Common myeloid progenitor, CD34-positive (primary cell): Measurements from ENCODE around the gene KRTAP6-1.

Experiments
- CTCF ChIA-PET: fragments of 350-600 bp; sonication (Branson Sonifier 250); formaldehyde crosslinking; loops from one replicate; lab custom pipeline; 2021; ENCODE audit warnings: antibody characterized with exemption; lab: Charles Lee
- POLR2A ChIA-PET: fragments of 350-600 bp; sonication (Branson Sonifier 250); formaldehyde crosslinking; loops from one replicate; lab custom pipeline; 2021; ENCODE audit warnings: antibody characterized with exemption; lab: Charles Lee
- DNase-seq, 3 donors: peaks; one replicate each; pipeline versions ENCODE4 v3.0.0 to v3.0.0-alpha.2; 2013
- H3K27ac ChIP-seq, 2 experiments: 1 replicate in 1 of 2; 2 replicates in 1 of 2; pipeline ENCODE4 v1.7.0; 2013; ENCODE audit warnings: inconsistent platforms in 2 of 2, low read length in 2 of 2, mild to moderate bottlenecking in 2 of 2, low read depth in 1 of 2, moderate library complexity in 1 of 2; ENCODE audit not compliant: severe bottlenecking in 2 of 2, insufficient read depth in 1 of 2, poor library complexity in 1 of 2
- H3K27me3 ChIP-seq, 5 experiments: replicated peaks in 2 of 5; 1 replicate in 3 of 5; 2 replicates in 2 of 5; pipeline versions ENCODE4 v1.6.1 to v1.7.0; 2013; ENCODE audit warnings: low read length in 4 of 5, mild to moderate bottlenecking in 2 of 5, moderate library complexity in 2 of 5, inconsistent platforms in 1 of 5; ENCODE audit not compliant: insufficient read depth in 5 of 5, control insufficient read depth in 4 of 5
- H3K36me3 ChIP-seq, 4 experiments: 1 replicate in 2 of 4; 2 replicates in 2 of 4; pipeline versions ENCODE4 v1.6.1 to v1.7.0; 2013; ENCODE audit warnings: low read length in 3 of 4, control low read depth in 1 of 4, mild to moderate bottlenecking in 1 of 4; ENCODE audit not compliant: control insufficient read depth in 4 of 4, insufficient read depth in 4 of 4
- H3K4me1 ChIP-seq, 4 experiments: 1 replicate in 3 of 4; 2 replicates in 1 of 4; pipeline versions ENCODE4 v1.6.1 to v1.7.1; 2013; ENCODE audit warnings: low read length in 3 of 4, mild to moderate bottlenecking in 3 of 4, control low read depth in 1 of 4, inconsistent platforms in 1 of 4, moderate library complexity in 1 of 4; ENCODE audit not compliant: control insufficient read depth in 4 of 4, insufficient read depth in 4 of 4; ENCODE audit errors: control extremely low read depth in 1 of 4
- H3K4me3 ChIP-seq, 7 experiments: 1 replicate in 4 of 7; 2 replicates in 3 of 7; pipeline versions ENCODE4 v1.5.1 to v1.7.0; 2013; ENCODE audit warnings: mild to moderate bottlenecking in 7 of 7, low read length in 6 of 7, moderate library complexity in 6 of 7, inconsistent platforms in 2 of 7, low read depth in 2 of 7, control low read depth in 1 of 7; ENCODE audit not compliant: insufficient read depth in 4 of 7, control insufficient read depth in 1 of 7; ENCODE audit errors: extremely low read depth in 1 of 7
- H3K9me3 ChIP-seq, 5 experiments: 1 replicate in 4 of 5; 2 replicates in 1 of 5; pipeline versions ENCODE4 v1.6.1 to v1.7.1; 2013; ENCODE audit warnings: low read length in 4 of 5, mild to moderate bottlenecking in 2 of 5, inconsistent platforms in 1 of 5, low read depth in 1 of 5, moderate library complexity in 1 of 5; ENCODE audit not compliant: control insufficient read depth in 4 of 5, insufficient read depth in 2 of 5; ENCODE audit errors: control extremely low read depth in 1 of 5
- WGBS: methylation state at CpG from one replicate; pipeline ENCODE4 v1.1.5; 2013; ENCODE audit not compliant: insufficient coverage; 5-methylcytosine and 5-hydroxymethylcytosine counted together

The KRTAP6-1 gene

DNA sequence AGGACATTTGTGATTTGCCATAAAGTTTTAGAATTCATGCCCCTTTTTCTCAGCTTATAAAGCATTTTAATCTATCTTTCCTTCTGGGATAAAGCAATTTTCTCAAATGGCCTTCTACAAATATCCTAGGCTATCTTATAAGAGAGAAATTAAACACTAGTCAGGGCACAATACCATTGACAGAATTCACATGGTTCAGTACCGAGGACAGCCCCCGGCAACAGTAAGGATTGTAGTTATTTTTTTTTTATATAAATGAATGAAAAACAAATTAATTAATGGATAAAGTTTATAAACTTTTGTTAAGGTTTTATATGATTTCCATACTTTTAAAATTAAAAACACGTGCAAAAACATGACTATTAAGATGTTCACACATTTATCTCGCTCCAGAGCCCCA, 14.4 kb upstream of the KRTAP6-1 start:
- DNase-seq, result no peak
- Histone ChIP-seq H3K27me3 (no peaks in the 10 kb centered on the region), H3K9me3 (peaks cover 0 to 3% (median 1%) of the 10 kb centered on the region in 5 experiments), H3K36me3 (no peaks in the 10 kb centered on the region), H3K27ac (no peak overlapping the region), H3K4me1 (no peaks in the 10 kb centered on the region), H3K4me3 (no peak overlapping the region)
- no CpG with 5 or more reads among the region's 4 CpGs for WGBS
- ChIA-PET POLR2A (no interaction called here), CTCF (no interaction called here)

DNA sequence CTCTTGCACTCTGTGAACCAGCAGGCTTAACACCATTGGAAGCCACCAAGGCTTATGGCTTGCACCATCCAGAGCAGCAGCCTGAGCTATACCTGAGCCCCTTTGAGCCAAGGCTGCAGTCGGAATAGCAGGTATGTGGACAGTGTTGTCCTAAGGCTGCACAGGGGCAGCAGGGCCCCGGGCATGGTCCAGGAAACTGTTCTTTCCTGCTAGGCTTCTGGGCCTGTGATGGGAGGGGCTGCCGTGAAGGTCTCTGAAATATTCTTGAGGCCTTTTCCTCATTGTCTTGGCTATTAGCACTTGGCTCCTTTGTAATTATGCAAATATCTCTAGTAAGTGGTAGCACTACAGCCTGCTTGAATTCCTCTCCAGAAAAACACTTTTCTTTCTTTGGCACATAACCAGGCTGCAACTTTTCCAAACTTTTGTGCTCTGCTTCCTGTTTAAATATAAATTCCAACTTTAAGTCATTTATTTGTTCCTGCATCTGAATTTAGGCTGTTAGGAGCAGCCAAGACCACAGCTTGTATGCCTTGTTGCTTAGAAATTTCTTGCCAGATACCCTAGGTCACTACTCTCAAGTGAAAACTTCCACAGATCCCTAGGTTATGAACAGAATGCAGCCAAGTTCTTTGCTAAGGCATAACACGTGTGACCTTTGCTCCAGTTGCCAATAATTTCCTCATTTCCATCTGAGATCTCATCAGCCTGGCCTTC, 11.9 kb upstream of the KRTAP6-1 start:
- Histone ChIP-seq H3K9me3 (peaks cover 0 to 3% (median 1%) of the 10 kb centered on the region in 5 experiments), H3K36me3 (no peaks in the 10 kb centered on the region), H3K27me3 (no peaks in the 10 kb centered on the region), H3K4me1 (no peaks in the 10 kb centered on the region), H3K4me3 (no peak overlapping the region), H3K27ac (no peak overlapping the region)
- DNase-seq, result no peak
- WGBS, result 92% methylated on average over 3 of the region's 4 CpGs
- POLR2A ChIA-PET, result no interaction called here
- CTCF ChIA-PET, result interaction anchor here (0.5 kb wide), 1 partner anchor 495 kb away, joined by 3 read pairs; no protein-coding TSS in a partner anchor

DNA sequence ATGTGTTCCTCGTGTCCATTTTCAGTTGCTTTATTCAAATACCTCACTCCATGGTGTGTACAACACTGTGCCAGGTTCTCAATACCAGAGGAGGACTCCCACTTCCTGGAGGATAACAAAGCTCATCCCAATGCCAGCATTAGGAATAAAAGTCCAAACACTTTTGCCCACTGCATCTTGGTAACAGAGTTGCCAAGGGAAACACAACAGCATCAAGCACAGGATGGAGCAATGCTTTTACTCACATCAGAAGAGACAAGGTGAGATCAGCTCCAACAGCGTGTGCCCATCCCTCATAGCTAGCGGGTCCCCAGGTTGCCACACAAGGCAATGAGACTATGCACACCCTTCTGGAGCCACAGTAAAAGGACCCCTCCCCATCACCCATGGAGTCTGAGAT, 9.6 kb upstream of the KRTAP6-1 start:
- H3K36me3 ChIP-seq, result no peaks in the 10 kb centered on the region
- peaks cover 0 to 3% (median 1%) of the 10 kb centered on the region in 5 experiments for H3K9me3 ChIP-seq
- ChIA-PET POLR2A (no interaction called here), CTCF (interaction anchor here (0.6 kb wide), 1 partner anchor 13 kb away, joined by 3 read pairs; no protein-coding TSS in a partner anchor)
- 95% methylated on average over 2 of the region's 3 CpGs for WGBS
- H3K27me3 ChIP-seq, result no peaks in the 10 kb centered on the region
- no peak overlapping the region for H3K4me3 ChIP-seq
- no peak for DNase-seq
- no peaks in the 10 kb centered on the region for H3K4me1 ChIP-seq
- no peak overlapping the region for H3K27ac ChIP-seq

DNA sequence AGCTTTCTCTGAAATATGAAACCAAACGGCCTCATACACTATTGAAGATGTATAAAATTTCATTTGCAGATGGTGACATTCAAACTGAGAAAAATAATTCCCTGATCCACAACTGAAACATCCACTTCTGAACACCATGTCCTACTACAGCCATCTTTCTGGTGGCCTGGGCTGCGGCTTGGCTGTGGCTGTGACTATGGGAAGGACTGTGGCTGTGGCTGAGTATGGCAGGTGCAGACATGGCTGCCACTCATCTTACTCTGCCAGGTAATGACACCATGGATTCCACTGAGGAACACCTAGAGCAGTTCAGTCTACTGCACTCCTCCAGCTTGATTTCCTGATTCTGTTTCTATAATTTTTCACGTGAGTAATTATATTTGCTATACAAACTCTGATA, 6.8 kb upstream of the KRTAP6-1 start, which contains the start of gene KRTAP20-4:
Gene KRTAP20-4, plus strand, starts transcription at position 106 of the 400 bp plus-strand sequence.
- Histone ChIP-seq H3K9me3 (peaks cover 0 to 3% (median 0%) of the 10 kb centered on the region in 5 experiments), H3K4me1 (no peaks in the 10 kb centered on the region), H3K4me3 (no peak within 1 kb of the TSS), H3K36me3 (no peaks in the 10 kb centered on the region), H3K27me3 (no peaks in the 10 kb centered on the region), H3K27ac (no peak within 1 kb of the TSS)
- 100% methylated on average over 1 of the region's 3 CpGs for WGBS
- CTCF ChIA-PET, result no interaction called here
- POLR2A ChIA-PET, result no interaction called here
- no peak for DNase-seq

DNA sequence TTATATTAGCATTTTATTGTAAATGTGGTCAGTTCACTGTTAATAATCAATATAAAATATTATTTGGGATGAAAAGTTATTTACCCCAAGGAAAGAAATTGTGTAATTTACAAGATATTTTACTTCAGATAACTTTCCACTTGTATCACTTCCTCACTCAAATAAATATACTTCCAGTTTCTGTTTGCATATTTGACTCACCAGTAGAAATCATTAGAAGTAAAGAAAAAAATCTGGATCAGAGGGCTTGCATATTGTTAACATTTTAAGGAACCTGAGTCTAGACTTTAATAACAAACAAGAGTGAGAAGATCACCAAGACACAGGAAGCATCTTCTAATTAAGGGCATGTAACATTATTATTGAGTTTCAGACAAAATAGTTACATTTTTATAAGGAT, 6.3 kb upstream of the KRTAP6-1 start:
- Histone ChIP-seq H3K4me1 (no peaks in the 10 kb centered on the region), H3K36me3 (no peaks in the 10 kb centered on the region), H3K27me3 (no peaks in the 10 kb centered on the region), H3K27ac (no peak overlapping the region), H3K9me3 (peaks cover 0 to 3% (median 0%) of the 10 kb centered on the region in 5 experiments), H3K4me3 (no peak overlapping the region)
- POLR2A ChIA-PET, result no interaction called here
- CTCF ChIA-PET, result no interaction called here
- DNase-seq, result no peak

DNA sequence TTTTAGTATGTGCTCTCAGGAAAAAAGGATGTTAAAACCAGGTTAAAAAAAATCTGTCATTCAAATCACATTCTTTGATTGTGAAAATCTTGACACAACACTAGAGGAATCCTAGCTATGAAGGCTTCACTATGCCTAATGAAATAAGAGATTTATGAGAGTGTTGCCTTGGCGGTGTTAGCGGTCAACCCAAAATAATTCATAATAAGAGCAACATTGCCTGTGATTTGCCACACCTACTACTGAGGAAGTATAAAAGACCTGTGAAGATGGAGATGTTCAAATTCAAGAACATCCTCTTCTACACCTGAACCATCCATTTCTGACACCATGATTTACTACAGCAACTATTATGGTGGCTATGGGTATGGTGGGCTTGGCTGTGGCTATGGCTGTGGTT, 2.4 kb upstream of the KRTAP6-1 start, which contains the start of gene KRTAP20-1:
Gene KRTAP20-1, plus strand, starts transcription at position 301 of the 400 bp plus-strand sequence. Its CDS starts 30 bp downstream, at position 331.
- Histone ChIP-seq H3K9me3 (no peaks in the 10 kb centered on the region), H3K27me3 (no peaks in the 10 kb centered on the region), H3K4me1 (no peaks in the 10 kb centered on the region), H3K4me3 (no peak within 1 kb of the TSS), H3K36me3 (no peaks in the 10 kb centered on the region), H3K27ac (no peak within 1 kb of the TSS)
- no CpG with 5 or more reads among the region's 2 CpGs for WGBS
- ChIA-PET CTCF (no interaction called here), POLR2A (no interaction called here)
- DNase-seq, result no peak

DNA sequence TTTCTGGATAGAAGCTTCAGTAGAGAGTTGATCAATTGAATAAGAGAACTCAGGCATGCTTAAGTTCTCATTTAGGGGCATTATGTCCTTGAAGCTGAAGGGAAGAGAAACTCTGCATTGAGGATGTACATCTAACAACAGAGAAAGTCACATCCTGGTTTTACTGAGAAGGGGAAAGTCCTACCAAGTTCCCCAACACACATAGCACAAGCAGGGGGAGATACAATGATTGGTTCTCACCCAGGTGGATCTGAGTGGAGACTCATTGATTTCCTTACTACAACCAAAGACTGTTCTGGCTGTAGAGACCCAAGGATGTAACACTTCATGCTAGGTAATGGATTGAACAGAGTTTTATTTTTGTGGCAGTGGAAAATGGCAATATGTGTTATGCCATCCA, 1.5 kb upstream of the KRTAP6-1 start:
- H3K36me3 ChIP-seq, result no peaks in the 10 kb centered on the region
- no peak for DNase-seq
- H3K27ac ChIP-seq, result no peak overlapping the region
- ChIA-PET CTCF (no interaction called here), POLR2A (no interaction called here)
- H3K4me1 ChIP-seq, result no peaks in the 10 kb centered on the region
- H3K27me3 ChIP-seq, result no peaks in the 10 kb centered on the region
- no peaks in the 10 kb centered on the region for H3K9me3 ChIP-seq
- H3K4me3 ChIP-seq, result no peak overlapping the region
